ENCODE measurements around the gene ABCC5. TPM values are rescaled to one million over a fixed set of nuclear protein-coding genes. Genes with fewer than 3 reads are reported as not detected.

ABCC5 gene
- total RNA-seq, 1 experiment from 2014 or later: 151 TPM

DNA sequence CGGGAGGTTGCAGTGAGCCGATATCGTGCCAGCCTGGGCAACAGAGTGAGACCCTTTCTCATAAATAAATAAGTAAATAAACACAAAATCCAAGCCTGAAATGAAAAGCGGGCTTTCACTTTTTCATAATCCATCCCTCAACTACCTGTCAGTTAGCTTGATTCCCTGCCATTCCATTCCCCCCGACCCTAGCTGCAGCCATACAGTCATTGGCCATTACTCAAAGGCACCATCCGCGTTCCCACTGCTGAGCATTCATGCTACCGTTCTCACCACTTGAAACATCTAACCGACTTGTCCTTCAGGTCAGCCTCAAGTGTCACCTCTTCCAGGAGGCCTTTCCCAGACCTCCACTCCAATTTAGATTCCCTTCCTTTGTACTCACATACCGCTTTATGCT, 131.9 kb downstream of the ABCC5 start:
- DNase-seq: no peak
- peaks cover 38% of the 10 kb centered on the region for H3K79me2 ChIP-seq (ENCODE audit: low read depth)
- H3K4me3 ChIP-seq: no peak overlapping the region
- H3K36me3 ChIP-seq (ENCODE audit: low read depth): peaks cover 6% of the 10 kb centered on the region; the same call in 1 of the 2 replicates
- H3K4me1 ChIP-seq (replicated peaks; ENCODE audit: insufficient read depth): peaks cover 15% of the 10 kb centered on the region
- BruUV-seq (replicated peaks): no TSS peak
- H3F3A ChIP-seq (ENCODE audit: insufficient read depth, low read depth): no peaks in the 10 kb centered on the region
- POLR2A ChIA-PET (ENCODE audit: unreplicated experiment): no interaction called here
- H3K27me3 ChIP-seq (ENCODE audit: insufficient read depth, low read depth): no peaks in the 10 kb centered on the region
- no peak overlapping the region for H3K4me2 ChIP-seq
- H3K9me2 ChIP-seq (ENCODE audit: insufficient read depth): no peaks in the 10 kb centered on the region
- CTCF ChIA-PET: interaction anchor here (0.6 kb wide), 1 partner anchor 19 kb away, joined by 6 read pairs; no protein-coding TSS in a partner anchor
- H3K9me3 ChIP-seq (ENCODE audit: insufficient read depth, low read depth): no peaks in the 10 kb centered on the region
- no peak overlapping the region for H2AFZ ChIP-seq
- H3K27ac ChIP-seq: no peak overlapping the region
- intact Hi-C loops (cut with micrococcal nuclease; ENCODE audit: unreplicated experiment): loop anchor here (1.0 to 10.0 kb wide), 3 partner anchors 61 to 761 kb away; partner anchors contain the start of gene MAP6D1
- TF ChIP-seq EZH2 (IDR thresholded peaks at IDR 0.05; ENCODE audit: low read depth): no peak
- TF ChIP-seq, protein P1, sequence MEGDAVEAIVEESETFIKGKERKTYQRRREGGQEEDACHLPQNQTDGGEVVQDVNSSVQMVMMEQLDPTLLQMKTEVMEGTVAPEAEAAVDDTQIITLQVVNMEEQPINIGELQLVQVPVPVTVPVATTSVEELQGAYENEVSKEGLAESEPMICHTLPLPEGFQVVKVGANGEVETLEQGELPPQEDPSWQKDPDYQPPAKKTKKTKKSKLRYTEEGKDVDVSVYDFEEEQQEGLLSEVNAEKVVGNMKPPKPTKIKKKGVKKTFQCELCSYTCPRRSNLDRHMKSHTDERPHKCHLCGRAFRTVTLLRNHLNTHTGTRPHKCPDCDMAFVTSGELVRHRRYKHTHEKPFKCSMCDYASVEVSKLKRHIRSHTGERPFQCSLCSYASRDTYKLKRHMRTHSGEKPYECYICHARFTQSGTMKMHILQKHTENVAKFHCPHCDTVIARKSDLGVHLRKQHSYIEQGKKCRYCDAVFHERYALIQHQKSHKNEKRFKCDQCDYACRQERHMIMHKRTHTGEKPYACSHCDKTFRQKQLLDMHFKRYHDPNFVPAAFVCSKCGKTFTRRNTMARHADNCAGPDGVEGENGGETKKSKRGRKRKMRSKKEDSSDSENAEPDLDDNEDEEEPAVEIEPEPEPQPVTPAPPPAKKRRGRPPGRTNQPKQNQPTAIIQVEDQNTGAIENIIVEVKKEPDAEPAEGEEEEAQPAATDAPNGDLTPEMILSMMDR (conservative IDR thresholded peaks at IDR 0.05): no peak
- peaks cover 24% of the 10 kb centered on the region for H4K20me1 ChIP-seq (ENCODE audit: insufficient read depth)

DNA sequence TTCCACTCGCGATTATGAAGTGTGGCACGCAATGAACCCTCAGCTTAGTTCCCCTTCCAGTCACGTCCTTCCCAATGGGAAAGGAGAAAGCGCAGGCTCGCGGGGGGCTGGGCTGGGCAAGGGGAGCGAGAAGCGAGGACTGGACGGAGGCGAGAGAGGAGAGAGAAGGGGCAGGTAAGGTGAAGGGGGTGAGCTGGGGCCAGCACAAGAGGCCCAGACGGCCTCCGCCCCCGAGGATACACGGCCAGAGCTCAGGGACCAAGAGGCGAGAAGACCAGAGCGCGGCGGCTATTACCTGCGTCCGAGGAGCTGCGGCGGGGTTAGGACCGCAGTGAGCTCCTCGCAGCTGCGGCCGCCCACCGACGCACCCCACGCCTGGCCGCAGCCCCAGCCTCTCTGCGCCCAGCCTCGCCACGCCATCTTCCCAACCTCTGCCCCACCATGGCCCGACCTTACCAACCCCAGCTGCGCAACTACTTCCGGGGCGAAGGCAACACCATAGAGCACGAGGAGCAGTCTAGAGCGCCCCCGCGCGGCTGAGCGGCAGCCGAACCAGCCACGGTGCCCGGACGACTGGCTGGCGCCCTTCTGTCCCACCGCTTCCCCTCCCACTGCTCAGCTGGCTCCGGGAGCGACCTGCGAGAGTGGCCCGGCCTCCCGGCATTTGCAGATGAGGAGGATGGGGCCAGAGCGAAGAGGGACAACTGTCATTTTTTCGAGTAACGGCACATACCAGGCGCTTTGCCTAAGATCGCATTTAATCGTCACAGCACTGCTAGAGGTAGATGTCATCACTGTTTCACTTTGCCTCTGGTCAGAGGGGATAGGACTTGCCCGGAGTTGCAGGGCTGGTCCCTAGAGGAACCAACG, 133.0 kb downstream of the ABCC5 start, which contains the start of gene PARL:
Gene PARL (minus strand): TSS at position 454 of the 870 bp plus-strand sequence. CDS start 34 bp downstream, at position 420.
- intact Hi-C loops (cut with micrococcal nuclease; ENCODE audit: unreplicated experiment): loop anchor here (1.0 to 10.0 kb wide), 4 partner anchors 60 to 760 kb away; partner anchors contain the start of gene MAP6D1
- BruUV-seq (replicated peaks): TSS peak; percentile 57
- Histone ChIP-seq H3F3A (ENCODE audit: insufficient read depth, low read depth) (no peaks in the 10 kb centered on the region), H3K4me2 (peak within 1 kb of the TSS; percentile 89), H3K4me3 (peak within 1 kb of the TSS; percentile 96), H3K79me2 (ENCODE audit: low read depth) (peaks cover 49% of the 10 kb centered on the region), H3K9me2 (ENCODE audit: insufficient read depth) (no peaks in the 10 kb centered on the region), H3K36me3 (ENCODE audit: low read depth) (peaks cover 6% of the 10 kb centered on the region; the same call in 1 of the 2 replicates), H2AFZ (peak within 1 kb of the TSS; percentile 97), H3K9me3 (ENCODE audit: insufficient read depth, low read depth) (no peaks in the 10 kb centered on the region), H3K27ac (peak within 1 kb of the TSS; percentile 33), H4K20me1 (ENCODE audit: insufficient read depth) (peaks cover 34% of the 10 kb centered on the region), H3K4me1 (replicated peaks; ENCODE audit: insufficient read depth) (peaks cover 15% of the 10 kb centered on the region), H3K27me3 (ENCODE audit: insufficient read depth, low read depth) (no peaks in the 10 kb centered on the region)
- ChIA-PET POLR2A (ENCODE audit: unreplicated experiment) (interaction anchor here (0.6 kb wide), 2 partner anchors 288 to 310 kb away, joined by 3 to 6 read pairs; no protein-coding TSS in a partner anchor), CTCF (interaction anchor here (0.6 to 1.7 kb wide), 8 partner anchors 40 to 788 kb away, joined by 3 to 15 read pairs (median 4); partner anchors contain the start of gene ABCF3)
- TF ChIP-seq, protein P1 (conservative IDR thresholded peaks at IDR 0.05): peak; percentile 97
- TF ChIP-seq EZH2 (IDR thresholded peaks at IDR 0.05; ENCODE audit: low read depth): no peak
- DNase-seq: peak; percentile 86 to 98

DNA sequence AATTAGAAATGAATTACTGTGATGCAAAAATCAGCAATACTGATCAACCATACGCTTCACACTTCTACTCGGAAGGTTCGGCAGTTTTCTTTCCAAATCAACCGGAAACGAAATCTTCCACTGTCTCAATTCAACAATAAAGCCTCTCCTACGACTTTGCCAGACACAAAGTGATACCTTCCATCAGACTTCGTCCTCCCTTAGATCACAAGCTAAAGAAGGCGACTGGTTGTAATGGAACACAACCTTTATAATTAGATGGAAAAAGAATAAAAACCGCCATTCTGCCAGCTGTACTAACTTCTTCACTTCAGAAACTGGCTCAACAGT, 133.6 kb downstream of the ABCC5 start:
- Histone ChIP-seq H3K4me3 (peak overlapping the region; percentile 96), H3K79me2 (ENCODE audit: low read depth) (peaks cover 55% of the 10 kb centered on the region), H3K27ac (peak overlapping the region; percentile 33), H3K36me3 (ENCODE audit: low read depth) (peaks cover 12% of the 10 kb centered on the region; the same call in 1 of the 2 replicates), H4K20me1 (ENCODE audit: insufficient read depth) (peaks cover 38% of the 10 kb centered on the region), H2AFZ (peak overlapping the region; percentile 97), H3K9me2 (ENCODE audit: insufficient read depth) (no peaks in the 10 kb centered on the region), H3K27me3 (ENCODE audit: insufficient read depth, low read depth) (no peaks in the 10 kb centered on the region), H3K4me1 (replicated peaks; ENCODE audit: insufficient read depth) (peaks cover 15% of the 10 kb centered on the region), H3K9me3 (ENCODE audit: insufficient read depth, low read depth) (no peaks in the 10 kb centered on the region), H3K4me2 (peak overlapping the region; percentile 89), H3F3A (ENCODE audit: insufficient read depth, low read depth) (no peaks in the 10 kb centered on the region)
- intact Hi-C loops (cut with micrococcal nuclease; ENCODE audit: unreplicated experiment): loop anchor here (1.0 to 10.0 kb wide), 4 partner anchors 59 to 759 kb away; partner anchors contain the start of gene MAP6D1
- BruUV-seq (replicated peaks): no TSS peak
- ChIA-PET CTCF (interaction anchor here (0.6 to 1.7 kb wide), 7 partner anchors 39 to 787 kb away, joined by 3 to 15 read pairs (median 4); partner anchors contain the start of gene ABCF3), POLR2A (ENCODE audit: unreplicated experiment) (interaction anchor here (0.6 kb wide), 1 partner anchor 289 kb away, joined by 6 read pairs; no protein-coding TSS in a partner anchor)
- no peak for DNase-seq
- TF ChIP-seq, protein P1 (conservative IDR thresholded peaks at IDR 0.05): no peak
- no peak for TF ChIP-seq EZH2 (IDR thresholded peaks at IDR 0.05; ENCODE audit: low read depth)

Measured in PC-9 (cell line).